Adipose tissue (tissue), 3 donors: Measurements from ENCODE around the gene TSN. TPM values are rescaled to one million over a fixed set of nuclear protein-coding genes. Genes with fewer than 3 reads are reported as not detected.
"Not testable (repeated sequence)": the region's sequence is repeated elsewhere in the genome, so short reads cannot be mapped to it uniquely, and the experiment has no call there.

ENCODE experiments used
- H3K27ac ChIP-seq: one replicate; pipeline ENCODE4 v1.5.1; 2013; ENCODE audit warnings: low read depth, low read length
- WGBS, 3 donors: extraction: QIAGEN DNeasy Blood & Tissue Kit; methylation state at CpG; one replicate each; pipeline ENCODE4 v1.1.7; 2013; 5-methylcytosine and 5-hydroxymethylcytosine counted together
- polyA plus RNA-seq, 3 donors: library from polyadenylated mRNA; stranded (reverse); fragments of 200-250 nt; gene quantifications; one replicate each; pipeline ENCODE4 v1.2.3, GENCODE V29; 2013
- donor health status: healthy with polysubstance abuse.
- donor health status: Bipolar disorder and iron deficiency.
- donor health status: healthy.

Gene TSN
- polyA plus RNA-seq, 3 donors = 15.1 to 27.8 (median 22.5) TPM

GRCh38 chr2:121790276-121790956 is 35.0 kb downstream of the TSN start:
- 66 to 79% (median 78%) methylated on average over 5 of the region's 5 CpGs for WGBS, 3 donors
- no peak overlapping the region for H3K27ac ChIP-seq

GRCh38 chr2:121791290-121791689 is 35.8 kb downstream of the TSN start:
- H3K27ac ChIP-seq = no peak overlapping the region
- 45 to 68% (median 61%) methylated on average over 3 of the region's 3 CpGs for WGBS, 3 donors

GRCh38 chr2:121791801-121792221 is 36.4 kb downstream of the TSN start:
- H3K27ac ChIP-seq = no peak overlapping the region
- 26 to 42% (median 41%) methylated on average over 6 of the region's 6 CpGs for WGBS, 3 donors

GRCh38 chr2:121793816-121794215 is 38.4 kb downstream of the TSN start:
- no peak overlapping the region for H3K27ac ChIP-seq
- WGBS, 3 donors = 80 to 92% (median 91%) methylated on average over 3 of the region's 3 CpGs

GRCh38 chr2:121794233-121794632 is 38.8 kb downstream of the TSN start:
- H3K27ac ChIP-seq = no peak overlapping the region
- WGBS, 3 donors = 79 to 83% (median 81%) methylated on average over 6 of the region's 6 CpGs

GRCh38 chr2:121796239-121796638 is 40.8 kb downstream of the TSN start:
- 58 to 89% (median 88%) methylated on average over 4 of the region's 4 CpGs for WGBS, 3 donors

GRCh38 chr2:121798617-121799016 is 43.2 kb downstream of the TSN start:
- 84 to 93% (median 87%) methylated on average over 1 of the region's 1 CpG for WGBS, 3 donors
- H3K27ac ChIP-seq = no peak overlapping the region

More at GRCh38 chr2:121796239-121796638, 40.8 kb downstream of the TSN start:
- no peak overlapping the region for H3K27ac ChIP-seq

GRCh38 chr2:121801916-121802315 is 46.5 kb downstream of the TSN start:
- no peak overlapping the region for H3K27ac ChIP-seq
- 57 to 81% (median 78%) methylated on average over 2 of the region's 2 CpGs for whole genome bisulfite sequencing, 3 donors

GRCh38 chr2:121803503-121803902 is 48.1 kb downstream of the TSN start:
- H3K27ac ChIP-seq = no peak overlapping the region
- WGBS, 3 donors = 47 to 78% (median 77%) methylated on average over 2 of the region's 2 CpGs

GRCh38 chr2:121804340-121804739 is 48.9 kb downstream of the TSN start:
- no peak overlapping the region for H3K27ac ChIP-seq
- 16 to 28% (median 17%) methylated on average over 5 of the region's 5 CpGs for WGBS, 3 donors

GRCh38 chr2:121804997-121805765 is 49.7 kb downstream of the TSN start:
- H3K27ac ChIP-seq = no peak overlapping the region
- WGBS, 3 donors = 38 to 61% (median 61%) methylated on average over 3 of the region's 3 CpGs

- no peak overlapping the region for H3K27ac ChIP-seq
- 34 to 78% (median 74%) methylated on average over 7 of the region's 7 CpGs for WGBS, 3 donors
Observed at GRCh38 chr2:121805766-121806143, 50.3 kb downstream of the TSN start.

- 89 to 90% (median 90%) methylated on average over 8 of the region's 8 CpGs for WGBS, 3 donors
- H3K27ac ChIP-seq = not testable (repeated sequence)
Observed at GRCh38 chr2:121807771-121808170, 52.3 kb downstream of the TSN start.

GRCh38 chr2:121809607-121810006 is 54.2 kb downstream of the TSN start:
- 53 to 75% (median 66%) methylated on average over 4 of the region's 4 CpGs for WGBS, 3 donors

GRCh38 chr2:121810959-121811853 is 55.8 kb downstream of the TSN start:
- 32 to 37% (median 35%) methylated on average over 17 of the region's 17 CpGs for WGBS, 3 donors

More at GRCh38 chr2:121809607-121810006, 54.2 kb downstream of the TSN start:
- H3K27ac ChIP-seq = no peak overlapping the region

GRCh38 chr2:121813083-121813482 is 57.6 kb downstream of the TSN start:
- WGBS, 3 donors = 78 to 95% (median 92%) methylated on average over 3 of the region's 3 CpGs

More at GRCh38 chr2:121810959-121811853, 55.8 kb downstream of the TSN start:
- no peak overlapping the region for H3K27ac ChIP-seq

GRCh38 chr2:121815216-121815615 is 59.8 kb downstream of the TSN start:
- 77 to 82% (median 80%) methylated on average over 8 of the region's 8 CpGs for WGBS, 3 donors
- H3K27ac ChIP-seq = no peak overlapping the region

More at GRCh38 chr2:121813083-121813482, 57.6 kb downstream of the TSN start:
- not testable (repeated sequence) for H3K27ac ChIP-seq

- H3K27ac ChIP-seq = no peak overlapping the region
- 80 to 90% (median 90%) methylated on average over 7 of the region's 7 CpGs for WGBS, 3 donors
Observed at GRCh38 chr2:121816797-121817196, 61.3 kb downstream of the TSN start.

- H3K27ac ChIP-seq = not testable (repeated sequence)
- whole genome bisulfite sequencing, 3 donors = 91 to 100% (median 98%) methylated on average over 1 of the region's 1 CpG
Observed at GRCh38 chr2:121817304-121817703, 61.9 kb downstream of the TSN start.
